IMR-90 (cell line): ENCODE measurements around the gene AKR1C4. TPM values are rescaled to one million over a fixed set of nuclear protein-coding genes. Genes with fewer than 3 reads are reported as not detected.

Experiments used
- ATAC-seq: fragments of 200-7000 bp; cut with Tn5 transposase; 2 replicates; pipeline ENCODE4 v1.9.1; 2020; ENCODE audit warnings: low read depth, mild to moderate bottlenecking, moderate library complexity
- BruUV-seq: library from RNA; stranded (reverse); fragments of 400-500 nt; replicated peaks from 2 replicates; lab custom pipeline; 2021; lab: Mats Ljungman, UMichigan
- CTCF ChIA-PET: fragments of 300-600 bp; formaldehyde crosslinking; extraction: SDS; loops from one replicate; lab custom pipeline; 2021; ENCODE audit warnings: antibody characterized with exemption; lab: Yijun Ruan, JAX
- POLR2A ChIA-PET: fragments of 300-600 bp; sonication (Branson Sonifier 250); formaldehyde crosslinking; loops from one replicate; lab custom pipeline; 2022; ENCODE audit warnings: antibody characterized with exemption; ENCODE audit not compliant: unreplicated experiment; lab: Charles Lee
- DNase-seq: peaks from one replicate; pipeline ENCODE4 v3.0.0; 2013
- H2AFZ ChIP-seq: replicated peaks from 2 replicates; pipeline ENCODE3; 2013; ENCODE audit warnings: low read length, mild to moderate bottlenecking; ENCODE audit not compliant: poor library complexity
- H2AK5ac ChIP-seq: 2 replicates; pipeline ENCODE4 v1.6.1; 2013; ENCODE audit warnings: low read depth, low read length, inconsistent platforms
- H2AK9ac ChIP-seq: replicated peaks from 2 replicates; pipeline ENCODE3; 2013; ENCODE audit warnings: mild to moderate bottlenecking, low read depth, low read length, moderate library complexity; ENCODE audit not compliant: poor library complexity
- H2BK120ac ChIP-seq: 2 replicates; pipeline ENCODE4 v1.6.1; 2013; ENCODE audit warnings: low read depth, low read length, inconsistent platforms
- H2BK15ac ChIP-seq: 3 replicates; pipeline ENCODE4 v1.6.1; 2013; ENCODE audit warnings: low read depth, low read length, inconsistent platforms
- H2BK20ac ChIP-seq: 2 replicates; pipeline ENCODE4 v1.6.1; 2013; ENCODE audit warnings: low read depth, mild to moderate bottlenecking, inconsistent platforms, low read length, moderate library complexity
- H2BK5ac ChIP-seq: 2 replicates; pipeline ENCODE4 v1.6.1; 2013; ENCODE audit warnings: mild to moderate bottlenecking, low read depth, low read length, inconsistent platforms; ENCODE audit not compliant: poor library complexity, severe bottlenecking
- H3K14ac ChIP-seq: replicated peaks from 2 replicates; pipeline ENCODE4 v1.6.1; 2013; ENCODE audit warnings: low read depth, low read length, inconsistent platforms
- H3K18ac ChIP-seq: 2 replicates; pipeline ENCODE4 v1.6.1; 2013; ENCODE audit warnings: low read depth, low read length, control low read depth
- H3K23ac ChIP-seq: 2 replicates; pipeline ENCODE4 v1.6.1; 2013; ENCODE audit warnings: low read depth, low read length, inconsistent platforms
- H3K27ac ChIP-seq: 2 replicates; pipeline ENCODE4 v1.5.1; 2013; ENCODE audit warnings: mild to moderate bottlenecking, control low read depth, low read length; ENCODE audit not compliant: insufficient read depth
- H3K27me3 ChIP-seq: 2 replicates; pipeline ENCODE4 v1.6.1; 2013; ENCODE audit warnings: low read length; ENCODE audit not compliant: control insufficient read depth, insufficient read depth
- H3K36me3 ChIP-seq: 2 replicates; pipeline ENCODE4 v1.6.1; 2013; ENCODE audit warnings: low read length, mixed read lengths; ENCODE audit not compliant: control insufficient read depth, insufficient read depth
- H3K4ac ChIP-seq: 2 replicates; pipeline ENCODE4 v1.6.1; 2013; ENCODE audit warnings: low read depth, low read length, inconsistent platforms
- H3K4me1 ChIP-seq: 2 replicates; pipeline ENCODE4 v1.6.1; 2013; ENCODE audit warnings: low read length, mixed read lengths; ENCODE audit not compliant: control insufficient read depth, insufficient read depth
- H3K4me2 ChIP-seq: 2 replicates; pipeline ENCODE4 v1.6.1; 2013; ENCODE audit warnings: low read depth, mild to moderate bottlenecking, control low read depth, low read length, moderate library complexity
- H3K4me3 ChIP-seq: 2 replicates; pipeline ENCODE4 v1.5.1; 2013; ENCODE audit warnings: low read depth, mild to moderate bottlenecking, control low read depth, low read length, moderate library complexity; ENCODE audit not compliant: insufficient read depth
- H3K56ac ChIP-seq: 2 replicates; pipeline ENCODE4 v1.6.1; 2013; ENCODE audit warnings: low read length, inconsistent platforms; ENCODE audit not compliant: insufficient read depth; ENCODE audit errors: extremely low read depth
- H3K79me1 ChIP-seq, 2 experiments: 2 replicates each; pipeline ENCODE4 v1.6.1; 2013; ENCODE audit warnings: low read length in 2 of 2, inconsistent platforms in 1 of 2, low read depth in 1 of 2
- H3K9ac ChIP-seq: 2 replicates; pipeline ENCODE4 v1.6.1; 2013; ENCODE audit warnings: low read depth, low read length, control low read depth
- H3K9me1 ChIP-seq: 2 replicates; pipeline ENCODE4 v1.6.1; 2013; ENCODE audit warnings: low read length, inconsistent platforms; ENCODE audit not compliant: insufficient read depth
- H3K9me3 ChIP-seq: 2 replicates; pipeline ENCODE4 v1.6.1; 2013; ENCODE audit warnings: low read length; ENCODE audit not compliant: control insufficient read depth, insufficient read depth
- H4K20me1 ChIP-seq: 2 replicates; pipeline ENCODE4 v1.6.1; 2013; ENCODE audit warnings: low read length, inconsistent platforms; ENCODE audit not compliant: insufficient read depth
- H4K5ac ChIP-seq: 2 replicates; pipeline ENCODE4 v1.6.1; 2013; ENCODE audit warnings: mild to moderate bottlenecking, low read depth, low read length, control low read depth
- H4K8ac ChIP-seq, 2 experiments: 2 replicates each; pipeline ENCODE4 v1.6.1; 2013; ENCODE audit warnings: low read depth in 2 of 2, low read length in 2 of 2, control low read depth in 1 of 2, inconsistent platforms in 1 of 2
- H4K91ac ChIP-seq: 2 replicates; pipeline ENCODE4 v1.6.1; 2013; ENCODE audit warnings: low read depth, low read length, inconsistent platforms; ENCODE audit not compliant: insufficient read depth
- CEBPB ChIP-seq: IDR thresholded peaks from 2 replicates; pipeline ENCODE4 v1.6.1; 2012; ENCODE audit warnings: low read depth, low read length, improper control_type of control experiment
- FOS ChIP-seq: fragments of 150-350 bp; IDR thresholded peaks from 2 replicates; pipeline ENCODE4 v1.6.1; 2016; ENCODE audit warnings: low read depth, low read length
- MXI1 ChIP-seq: IDR thresholded peaks from 2 replicates; pipeline ENCODE4 v1.6.1; 2012; ENCODE audit warnings: low read depth, mild to moderate bottlenecking, low read length, moderate library complexity, borderline replicate concordance
- NFE2L2 ChIP-seq: fragments of 150-350 bp; IDR thresholded peaks from 2 replicates; pipeline ENCODE4 v1.6.1; 2016; ENCODE audit warnings: low read depth, mild to moderate bottlenecking, low read length
- POLR2A ChIP-seq: IDR thresholded peaks from 2 replicates; pipeline ENCODE4 v1.6.1; 2012; ENCODE audit warnings: mild to moderate bottlenecking, low read depth, low read length
- RAD21 ChIP-seq: IDR thresholded peaks from 2 replicates; pipeline ENCODE4 v1.6.1; 2012; ENCODE audit warnings: low read length, improper control_type of control experiment
- RCOR1 ChIP-seq: IDR thresholded peaks from 2 replicates; pipeline ENCODE4 v1.6.1; 2012; ENCODE audit warnings: mild to moderate bottlenecking, low read length, improper control_type of control experiment; ENCODE audit not compliant: insufficient replicate concordance
- RFX5 ChIP-seq: IDR thresholded peaks from 2 replicates; pipeline ENCODE4 v1.8.0; 2012; ENCODE audit warnings: low read depth, mild to moderate bottlenecking, low read length, moderate library complexity
- WGBS, 2 experiments: methylation state at CpG; one replicate each; pipeline versions ENCODE4 v1.1.5 to v1.1.7; 2013; ENCODE audit warnings: missing lambda C conversion rate in 2 of 2; ENCODE audit not compliant: insufficient read length in 1 of 2; ENCODE audit errors: extremely low coverage in 2 of 2; 5-methylcytosine and 5-hydroxymethylcytosine counted together
- dilution Hi-C: fragments of 300-500 bp; cut with HindIII; formaldehyde crosslinking; loops from one replicate; pipeline ENCODE4 v1.14.3; 2018; ENCODE audit warnings: low sequenced_read_pairs; ENCODE audit not compliant: unreplicated experiment
- in situ Hi-C: fragments of 300-500 bp; cut with MboI; formaldehyde crosslinking; loops from 3 replicates; pipeline ENCODE4 v1.14.3; 2019; ENCODE audit warnings: low sequenced_read_pairs, inconsistent platforms, mixed read lengths
- intact Hi-C: fragments of 100-400 bp; cut with micrococcal nuclease; formaldehyde crosslinking; loops from 2 replicates; pipeline ENCODE4 v1.10.0; 2022
- polyA plus RNA-seq, 3 experiments: library from polyadenylated mRNA; depleted of rRNA; stranded (reverse); fragments of >200 nt; gene quantifications; 2 replicates each; pipeline ENCODE4 v1.2.3, GENCODE V29; 2012; ENCODE audit warnings: low replicate concordance in 1 of 3
- total RNA-seq: library from RNA; depleted of rRNA; stranded (reverse); fragments of >200 nt; gene quantifications from 2 replicates; pipeline ENCODE4 v1.2.3, GENCODE V29; 2012
- TF ChIP-seq, protein P1 (sequence below): fragments of 150-350 bp; IDR thresholded peaks from 2 replicates; pipeline ENCODE4 v1.6.1; 2016; ENCODE audit warnings: low read depth, mild to moderate bottlenecking, low read length, moderate library complexity, borderline replicate concordance
- TF ChIP-seq, protein P2 (sequence below): fragments of 150-350 bp; IDR thresholded peaks from 2 replicates; pipeline ENCODE4 v1.6.1; 2017; ENCODE audit warnings: mild to moderate bottlenecking, antibody characterized with exemption, low read length, low read depth

AKR1C4 gene
- total and polyA plus RNA-seq, 2 of the 4 experiments (the other 2 are of a cell fraction), result not detected

DNA sequence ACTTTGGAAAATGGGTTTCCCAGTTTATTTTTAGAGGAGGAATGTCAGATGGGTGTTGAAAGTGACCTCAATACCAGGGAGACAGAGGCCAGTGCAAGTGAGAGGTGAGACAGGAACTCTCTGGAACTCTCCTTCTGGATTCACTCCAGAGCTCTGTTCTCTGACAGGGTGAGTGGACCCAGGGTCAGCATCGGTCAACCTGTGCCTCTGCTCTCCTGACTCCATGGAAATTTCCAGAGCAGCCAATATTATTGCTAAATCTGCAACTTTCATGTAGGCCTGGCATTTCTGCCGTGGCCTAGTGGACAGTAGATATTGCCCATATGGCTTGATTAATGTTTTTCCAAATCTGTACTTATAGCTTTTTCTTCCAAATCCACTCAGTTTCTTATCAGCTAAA is 20.2 kb downstream of the AKR1C4 start:
- H3K79me1 ChIP-seq, result no peaks in the 10 kb centered on the region
- H4K5ac ChIP-seq, result no peak overlapping the region
- BruUV-seq, result no TSS peak
- H3K9me1 ChIP-seq, result no peaks in the 10 kb centered on the region
- H2AFZ ChIP-seq, result no peak overlapping the region
- H3K23ac ChIP-seq, result no peak overlapping the region
- H3K4ac ChIP-seq, result no peak overlapping the region
- H3K18ac ChIP-seq, result no peak overlapping the region
- H3K4me2 ChIP-seq, result no peak overlapping the region
- no peak overlapping the region for H2AK5ac ChIP-seq
- no peaks in the 10 kb centered on the region for H3K4me1 ChIP-seq
- no peaks in the 10 kb centered on the region for H3K9me3 ChIP-seq
- no peak overlapping the region for H3K9ac ChIP-seq
- DNase-seq (no peak), ATAC-seq (no peak)
- ChIA-PET CTCF (no interaction called here), POLR2A (no interaction called here)
- no peak overlapping the region for H2BK20ac ChIP-seq
- no peak overlapping the region for H3K14ac ChIP-seq
- H3K4me3 ChIP-seq, result no peak overlapping the region
- H3K36me3 ChIP-seq, result no peaks in the 10 kb centered on the region
- dilution Hi-C loops (no loop called here), in situ Hi-C loops (no loop called here), intact Hi-C loops (no loop called here)
- H4K20me1 ChIP-seq, result no peaks in the 10 kb centered on the region
- WGBS, 2 experiments, result no CpG with 5 or more reads among the region's 2 CpGs
- H2BK5ac ChIP-seq, result no peak overlapping the region
- H4K8ac ChIP-seq, result no peak overlapping the region
- no peak overlapping the region for H2AK9ac ChIP-seq
- H3K27me3 ChIP-seq, result no peaks in the 10 kb centered on the region
- H2BK120ac ChIP-seq, result no peak overlapping the region
- H2BK15ac ChIP-seq, result no peak overlapping the region
- no peak overlapping the region for H3K27ac ChIP-seq
- TF ChIP-seq RAD21, result no peak
- TF ChIP-seq RFX5, result no peak
- TF ChIP-seq, protein P1, sequence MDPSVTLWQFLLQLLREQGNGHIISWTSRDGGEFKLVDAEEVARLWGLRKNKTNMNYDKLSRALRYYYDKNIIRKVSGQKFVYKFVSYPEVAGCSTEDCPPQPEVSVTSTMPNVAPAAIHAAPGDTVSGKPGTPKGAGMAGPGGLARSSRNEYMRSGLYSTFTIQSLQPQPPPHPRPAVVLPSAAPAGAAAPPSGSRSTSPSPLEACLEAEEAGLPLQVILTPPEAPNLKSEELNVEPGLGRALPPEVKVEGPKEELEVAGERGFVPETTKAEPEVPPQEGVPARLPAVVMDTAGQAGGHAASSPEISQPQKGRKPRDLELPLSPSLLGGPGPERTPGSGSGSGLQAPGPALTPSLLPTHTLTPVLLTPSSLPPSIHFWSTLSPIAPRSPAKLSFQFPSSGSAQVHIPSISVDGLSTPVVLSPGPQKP, result no peak
- TF ChIP-seq, protein P2, sequence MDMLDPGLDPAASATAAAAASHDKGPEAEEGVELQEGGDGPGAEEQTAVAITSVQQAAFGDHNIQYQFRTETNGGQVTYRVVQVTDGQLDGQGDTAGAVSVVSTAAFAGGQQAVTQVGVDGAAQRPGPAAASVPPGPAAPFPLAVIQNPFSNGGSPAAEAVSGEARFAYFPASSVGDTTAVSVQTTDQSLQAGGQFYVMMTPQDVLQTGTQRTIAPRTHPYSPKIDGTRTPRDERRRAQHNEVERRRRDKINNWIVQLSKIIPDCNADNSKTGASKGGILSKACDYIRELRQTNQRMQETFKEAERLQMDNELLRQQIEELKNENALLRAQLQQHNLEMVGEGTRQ, result no peak
- no peak for TF ChIP-seq RCOR1
- no peak for TF ChIP-seq CEBPB
- no peak for TF ChIP-seq FOS
- TF ChIP-seq POLR2A, result no peak
- no peak for TF ChIP-seq NFE2L2
- TF ChIP-seq MXI1, result no peak
- H4K91ac ChIP-seq, result no peak overlapping the region
- no peak overlapping the region for H3K56ac ChIP-seq
